Right lobe of liver (tissue), 6 donors: ENCODE measurements around the gene MTHFD1. TPM values are rescaled to one million over a fixed set of nuclear protein-coding genes. Genes with fewer than 3 reads are reported as not detected.

Experiments used
- ATAC-seq, 4 donors: fragments of 200-7000 bp; cut with Tn5 transposase; one replicate each; pipeline ENCODE4 v1.9.1; 2020; ENCODE audit warnings: mild to moderate bottlenecking in 4 of 4, moderate library complexity in 4 of 4
- DNase-seq, 3 donors: peaks; one replicate each; pipeline ENCODE4 v3.0.0-alpha.2; 2020
- H3K27ac ChIP-seq, 3 donors: fragments of 200-600 bp; one replicate each; pipeline ENCODE4 v1.8.0; 2022
- H3K27me3 ChIP-seq, 2 donors: fragments of 200-600 bp; one replicate each; pipeline ENCODE4 v1.8.0; 2022
- H3K36me3 ChIP-seq, 4 donors: fragments of 200-600 bp; sonication (generic) in 1 of 4; one replicate each; pipeline versions ENCODE4 v1.5.1 to v1.8.0; 2017 to 2022; ENCODE audit warnings: control low read depth in 1 of 4
- H3K4me1 ChIP-seq, 4 donors: fragments of 200-600 bp; sonication (generic) in 1 of 4; one replicate each; pipeline versions ENCODE4 v1.5.1 to v1.8.0; 2017 to 2022; ENCODE audit warnings: control low read depth in 1 of 4
- H3K4me3 ChIP-seq, 3 donors: fragments of 200-600 bp; one replicate each; pipeline ENCODE4 v1.8.0; 2022
- H3K9me3 ChIP-seq, 4 donors: fragments of 200-600 bp; sonication (generic) in 1 of 4; one replicate each; pipeline versions ENCODE4 v1.5.1 to v1.8.0; 2017 to 2022; ENCODE audit warnings: control low read depth in 1 of 4
- CTCF ChIP-seq, 4 donors: fragments of 200-600 bp in 3 of 4; fragments of 450-650 bp in 1 of 4; IDR thresholded peaks; one replicate each; pipeline versions ENCODE4 v1.5.1 to v1.8.0; 2016 to 2022; ENCODE audit warnings: antibody characterized with exemption in 4 of 4, mild to moderate bottlenecking in 2 of 4
- POLR2A ChIP-seq: fragments of 450-650 bp; IDR thresholded peaks from one replicate; pipeline ENCODE4 v1.6.1; 2017; ENCODE audit warnings: antibody characterized with exemption, mild to moderate bottlenecking
- WGBS: methylation state at CpG from one replicate; pipeline ENCODE4 v1.1.6; 2018; ENCODE audit warnings: low coverage, low lambda C conversion rate; ENCODE audit not compliant: insufficient coverage; ENCODE audit errors: missing lambda C conversion rate; 5-methylcytosine and 5-hydroxymethylcytosine counted together
- intact Hi-C, 2 donors: fragments of 100-400 bp; cut with DNase I; formaldehyde crosslinking; loops; one replicate each; pipeline versions ENCODE4 v1.11.2 to v1.14.1; 2022
- total RNA-seq, 6 experiments: library from RNA; depleted of rRNA in 2 of 6; stranded (reverse); fragments of >200 nt in 2 of 6; fragmentation: NEBNext Ultra II Directional in 3 of 6; extraction: Animal tissue kit (Norgen Biotek cat#: 25700) in 3 of 6; gene quantifications; one replicate each; pipeline versions ENCODE4 v1.1.0 to v1.2.4, GENCODE V29; 2016 to 2023
- donor health status: DM: no; HTN: yes; CAD: no.
- donor health status: DM: no; HTN: no; CAD: no.
- donor health status: DM: no; HTN: no; CAD: no.
- donor health status: DM: no; HTN: yes; CAD: no.
- donor health status: DM: no; HTN: yes; CAD: no.

The MTHFD1 gene
- total RNA-seq, 6 experiments from 2014 or later: 158 to 265 (median 200) TPM

GRCh38 chr14:64440494-64440893 lies 52.3 kb downstream of the MTHFD1 start:
- peak; percentile 33 to 73 (median 50) for ATAC-seq
- WGBS: 47% methylated on average over 3 of the region's 3 CpGs
- TF ChIP-seq POLR2A (no peak), CTCF (IDR thresholded peaks at IDR 0.05) (no peak)

GRCh38 chr14:64442300-64442988 lies 54.3 kb downstream of the MTHFD1 start:
- no peak for DNase-seq
- WGBS: 67% methylated on average over 4 of the region's 17 CpGs

More at GRCh38 chr14:64440494-64440893, 52.3 kb downstream of the MTHFD1 start:
- intact Hi-C loops: no loop called here
- no peak overlapping the region for H3K27ac ChIP-seq
- H3K4me3 ChIP-seq: no peak overlapping the region
- H3K27me3 ChIP-seq: no peaks in the 10 kb centered on the region
- H3K9me3 ChIP-seq: no peaks in the 10 kb centered on the region
- no peak for DNase-seq
- no peaks in the 10 kb centered on the region for H3K4me1 ChIP-seq
- H3K36me3 ChIP-seq: peaks cover 0 to 100% (median 52%) of the 10 kb centered on the region in 4 donors

GRCh38 chr14:64444140-64444539 lies 56.0 kb downstream of the MTHFD1 start:
- no peak for TF ChIP-seq CTCF (IDR thresholded peaks at IDR 0.05)
- TF ChIP-seq POLR2A: no peak
- peak in 2 of 4 donors; percentile 10 to 12 for ATAC-seq
- Histone ChIP-seq H3K27me3 (no peaks in the 10 kb centered on the region), H3K9me3 (no peaks in the 10 kb centered on the region), H3K4me1 (no peaks in the 10 kb centered on the region), H3K27ac (no peak overlapping the region), H3K36me3 (peaks cover 0 to 100% (median 47%) of the 10 kb centered on the region in 4 donors), H3K4me3 (no peak overlapping the region)
- WGBS: 95% methylated on average over 11 of the region's 11 CpGs
- DNase-seq: no peak
- intact Hi-C loops: no loop called here

More at GRCh38 chr14:64442300-64442988, 54.3 kb downstream of the MTHFD1 start:
- Histone ChIP-seq H3K4me3 (no peak overlapping the region), H3K27ac (no peak overlapping the region), H3K4me1 (no peaks in the 10 kb centered on the region), H3K9me3 (no peaks in the 10 kb centered on the region), H3K27me3 (no peaks in the 10 kb centered on the region), H3K36me3 (peaks cover 0 to 100% (median 50%) of the 10 kb centered on the region in 4 donors)
- ATAC-seq: peak in 3 of 4 donors; percentile 8 to 22 (median 11)
- intact Hi-C loops: no loop called here
- TF ChIP-seq CTCF (IDR thresholded peaks at IDR 0.05) (no peak), POLR2A (no peak)

- ATAC-seq: peak; percentile 31 to 57 (median 42)
Measured at GRCh38 chr14:64444984-64445845, 57.1 kb downstream of the MTHFD1 start.

More at GRCh38 chr14:64444984-64445845, 57.1 kb downstream of the MTHFD1 start:
- DNase-seq: no peak
- Histone ChIP-seq H3K36me3 (peaks cover 0 to 100% (median 45%) of the 10 kb centered on the region in 4 donors), H3K9me3 (no peaks in the 10 kb centered on the region), H3K4me3 (no peak overlapping the region), H3K27ac (no peak overlapping the region), H3K4me1 (no peaks in the 10 kb centered on the region), H3K27me3 (no peaks in the 10 kb centered on the region)
- intact Hi-C loops: no loop called here
- TF ChIP-seq CTCF (IDR thresholded peaks at IDR 0.05) (no peak), POLR2A (peak; percentile 4)
- 72% methylated on average over 6 of the region's 7 CpGs for WGBS
